MM.1S (cell line): ENCODE data around the gene TNFAIP3.

Source experiments
- EZH2 ChIP-seq: fragments of 300-600 bp; sonication (generic); optimal IDR thresholded peaks from 2 replicates; pipeline ENCODE3; 2017; ENCODE audit warnings: low read depth, mild to moderate bottlenecking, antibody characterized with exemption, low read length, mixed read lengths
- EZH2phosphoT487 ChIP-seq: fragments of 300-600 bp; sonication (generic); IDR thresholded peaks from 2 replicates; pipeline ENCODE4 v1.6.1; 2018; ENCODE audit warnings: antibody characterized with exemption, low read length
- TF ChIP-seq, protein P1 (sequence below): fragments of 300-600 bp; sonication (generic); IDR thresholded peaks from 2 replicates; pipeline ENCODE4 v1.5.1; 2016; ENCODE audit warnings: antibody characterized with exemption, low read length, mixed read lengths

DNA sequence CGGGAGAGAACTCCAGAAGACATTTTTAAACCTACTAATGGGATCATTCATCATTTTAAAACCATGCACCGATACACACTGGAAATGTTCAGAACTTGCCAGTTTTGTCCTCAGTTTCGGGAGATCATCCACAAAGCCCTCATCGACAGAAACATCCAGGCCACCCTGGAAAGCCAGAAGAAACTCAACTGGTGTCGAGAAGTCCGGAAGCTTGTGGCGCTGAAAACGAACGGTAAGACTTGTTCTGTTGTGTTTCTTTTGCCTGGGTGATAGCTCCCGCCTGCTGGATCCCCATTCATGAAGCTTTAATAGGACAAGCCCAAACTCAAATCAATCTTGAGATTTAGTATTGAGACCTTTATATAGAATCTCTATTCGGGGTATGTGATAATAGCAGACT, 4.2 kb downstream of the TNFAIP3 start:
- TF ChIP-seq, protein P1, sequence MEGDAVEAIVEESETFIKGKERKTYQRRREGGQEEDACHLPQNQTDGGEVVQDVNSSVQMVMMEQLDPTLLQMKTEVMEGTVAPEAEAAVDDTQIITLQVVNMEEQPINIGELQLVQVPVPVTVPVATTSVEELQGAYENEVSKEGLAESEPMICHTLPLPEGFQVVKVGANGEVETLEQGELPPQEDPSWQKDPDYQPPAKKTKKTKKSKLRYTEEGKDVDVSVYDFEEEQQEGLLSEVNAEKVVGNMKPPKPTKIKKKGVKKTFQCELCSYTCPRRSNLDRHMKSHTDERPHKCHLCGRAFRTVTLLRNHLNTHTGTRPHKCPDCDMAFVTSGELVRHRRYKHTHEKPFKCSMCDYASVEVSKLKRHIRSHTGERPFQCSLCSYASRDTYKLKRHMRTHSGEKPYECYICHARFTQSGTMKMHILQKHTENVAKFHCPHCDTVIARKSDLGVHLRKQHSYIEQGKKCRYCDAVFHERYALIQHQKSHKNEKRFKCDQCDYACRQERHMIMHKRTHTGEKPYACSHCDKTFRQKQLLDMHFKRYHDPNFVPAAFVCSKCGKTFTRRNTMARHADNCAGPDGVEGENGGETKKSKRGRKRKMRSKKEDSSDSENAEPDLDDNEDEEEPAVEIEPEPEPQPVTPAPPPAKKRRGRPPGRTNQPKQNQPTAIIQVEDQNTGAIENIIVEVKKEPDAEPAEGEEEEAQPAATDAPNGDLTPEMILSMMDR, result no peak
- TF ChIP-seq EZH2 (no peak), EZH2phosphoT487 (no peak)
